H9 (cell line): ENCODE data around the gene ATAD2B. TPM values are rescaled to one million over a fixed set of nuclear protein-coding genes. Genes with fewer than 3 reads are reported as not detected.
A peak's percentile ranks its signal among the peaks of the same experiment; 100 is the strongest.

Experiments
- DNase-seq: peaks from one replicate; pipeline ENCODE4 v3.0.0-alpha.2; 2017
- H2AFZ ChIP-seq: one replicate; pipeline ENCODE4 v1.6.1; 2013; ENCODE audit warnings: mild to moderate bottlenecking, low read length, control low read depth, moderate library complexity
- H2AK5ac ChIP-seq: 2 replicates; pipeline ENCODE4 v1.6.1; 2013; ENCODE audit warnings: low read length, control low read depth, mixed read lengths; ENCODE audit not compliant: insufficient read length
- H2BK120ac ChIP-seq: one replicate; pipeline ENCODE4 v1.6.1; 2013; ENCODE audit warnings: low read depth, mild to moderate bottlenecking, low read length, control low read depth, inconsistent platforms; ENCODE audit not compliant: poor library complexity, severe bottlenecking
- H2BK12ac ChIP-seq: 2 replicates; pipeline ENCODE4 v1.6.1; 2013; ENCODE audit warnings: low read length, control low read depth, mixed read lengths, low read depth; ENCODE audit not compliant: insufficient read length
- H2BK15ac ChIP-seq: 2 replicates; pipeline ENCODE4 v1.6.1; 2013; ENCODE audit warnings: low read depth, low read length, control low read depth
- H2BK20ac ChIP-seq: one replicate; pipeline ENCODE4 v1.6.1; 2013; ENCODE audit warnings: low read depth, mild to moderate bottlenecking, low read length, control low read depth, inconsistent platforms; ENCODE audit not compliant: poor library complexity, severe bottlenecking
- H2BK5ac ChIP-seq: 2 replicates; pipeline ENCODE4 v1.6.1; 2013; ENCODE audit warnings: low read length, control low read depth, mixed read lengths; ENCODE audit not compliant: insufficient read length
- H3K14ac ChIP-seq: 2 replicates; pipeline ENCODE4 v1.6.1; 2013; ENCODE audit warnings: low read length, control low read depth; ENCODE audit not compliant: insufficient read depth
- H3K18ac ChIP-seq: 2 replicates; pipeline ENCODE4 v1.6.1; 2013; ENCODE audit warnings: low read depth, mild to moderate bottlenecking, mixed read lengths, low read length, control low read depth; ENCODE audit not compliant: insufficient read length
- H3K23ac ChIP-seq: 2 replicates; pipeline ENCODE4 v1.6.1; 2013; ENCODE audit warnings: low read length, control low read depth, mixed read lengths, low read depth; ENCODE audit not compliant: insufficient read length
- H3K23me2 ChIP-seq: 2 replicates; pipeline ENCODE4 v1.6.1; 2013; ENCODE audit warnings: low read depth, mild to moderate bottlenecking, mixed read lengths, low read length, control low read depth; ENCODE audit not compliant: insufficient read length, poor library complexity, severe bottlenecking
- H3K27ac ChIP-seq: 2 replicates; pipeline ENCODE4 v1.5.1; 2013; ENCODE audit warnings: low read length, control low read depth, mixed read lengths, low read depth; ENCODE audit not compliant: insufficient read length
- H3K27me3 ChIP-seq: 2 replicates; pipeline ENCODE4 v1.6.1; 2013; ENCODE audit warnings: low read length, control low read depth, inconsistent platforms; ENCODE audit not compliant: insufficient read depth
- H3K4ac ChIP-seq: 2 replicates; pipeline ENCODE4 v1.6.1; 2013; ENCODE audit warnings: low read depth, mild to moderate bottlenecking, control low read depth, inconsistent platforms, low read length, moderate library complexity
- H3K4me1 ChIP-seq: 2 replicates; pipeline ENCODE4 v1.6.1; 2013; ENCODE audit warnings: low read length, control low read depth, inconsistent platforms; ENCODE audit not compliant: insufficient read depth
- H3K4me2 ChIP-seq: 2 replicates; pipeline ENCODE4 v1.6.1; 2013; ENCODE audit warnings: low read length, control low read depth, mixed read lengths; ENCODE audit not compliant: insufficient read length, insufficient read depth
- H3K56ac ChIP-seq: 2 replicates; pipeline ENCODE4 v1.6.1; 2013; ENCODE audit warnings: low read depth, mild to moderate bottlenecking, mixed read lengths, low read length, control low read depth; ENCODE audit not compliant: insufficient read length
- H3K79me1 ChIP-seq: 2 replicates; pipeline ENCODE4 v1.6.1; 2013; ENCODE audit warnings: low read depth, mild to moderate bottlenecking, moderate library complexity, low read length, control low read depth, inconsistent platforms; ENCODE audit not compliant: insufficient read depth, poor library complexity, severe bottlenecking
- H3K79me2 ChIP-seq: 2 replicates; pipeline ENCODE4 v1.6.1; 2013; ENCODE audit warnings: low read length, control low read depth, inconsistent platforms; ENCODE audit not compliant: insufficient read depth
- H3K9ac ChIP-seq: 2 replicates; pipeline ENCODE4 v1.6.1; 2013; ENCODE audit warnings: low read length, control low read depth, mixed read lengths; ENCODE audit not compliant: insufficient read length; ENCODE audit errors: extremely low read depth
- H3K9me3 ChIP-seq: one replicate; pipeline ENCODE4 v1.6.1; 2013; ENCODE audit warnings: low read depth, low read length, inconsistent platforms; ENCODE audit not compliant: control insufficient read depth
- H3T11ph ChIP-seq: one replicate; pipeline ENCODE4 v1.6.1; 2013; ENCODE audit warnings: mild to moderate bottlenecking, low read length, control low read depth, inconsistent platforms
- H4K20me1 ChIP-seq: one replicate; pipeline ENCODE4 v1.6.1; 2013; ENCODE audit not compliant: control insufficient read depth, insufficient read length, insufficient read depth
- H4K5ac ChIP-seq: 2 replicates; pipeline ENCODE4 v1.6.1; 2013; ENCODE audit warnings: low read depth, mild to moderate bottlenecking, mixed read lengths, low read length, control low read depth; ENCODE audit not compliant: insufficient read length
- H4K8ac ChIP-seq: replicated peaks from 2 replicates; pipeline ENCODE4 v1.6.1; 2013; ENCODE audit warnings: low read length, control low read depth, mixed read lengths, low read depth; ENCODE audit not compliant: insufficient read length
- H4K91ac ChIP-seq: 2 replicates; pipeline ENCODE4 v1.6.1; 2013; ENCODE audit warnings: low read depth, mild to moderate bottlenecking, moderate library complexity, mixed read lengths, low read length, control low read depth; ENCODE audit not compliant: insufficient read length
- H3K27ac Mint-ChIP-seq, 3 experiments: 2 replicates in 2 of 3; 3 replicates in 1 of 3; pipeline ENCODE4 v1.8.0; 2020 to 2021; ENCODE audit warnings: mixed read lengths in 3 of 3, mild to moderate bottlenecking in 1 of 3, moderate library complexity in 1 of 3
- H3K27me3 Mint-ChIP-seq: 2 replicates; pipeline ENCODE4 v1.8.0; 2021; ENCODE audit warnings: low read depth, mild to moderate bottlenecking, moderate library complexity, mixed read lengths
- H3K36me3 Mint-ChIP-seq, 3 experiments: 2 replicates in 2 of 3; 3 replicates in 1 of 3; pipeline ENCODE4 v1.8.0; 2020 to 2021; ENCODE audit warnings: low read depth in 3 of 3, mixed read lengths in 3 of 3; ENCODE audit not compliant: insufficient read depth in 1 of 3
- H3K4me1 Mint-ChIP-seq, 2 experiments: 2 replicates each; pipeline ENCODE4 v1.8.0; 2020; ENCODE audit warnings: mixed read lengths in 2 of 2
- H3K4me3 Mint-ChIP-seq, 2 experiments: 2 replicates in 1 of 2; 3 replicates in 1 of 2; pipeline ENCODE4 v1.8.0; 2020 to 2021; ENCODE audit warnings: mild to moderate bottlenecking in 2 of 2, mixed read lengths in 2 of 2, moderate library complexity in 1 of 2
- H3K9me3 Mint-ChIP-seq, 2 experiments: 2 replicates in 1 of 2; 3 replicates in 1 of 2; pipeline ENCODE4 v1.8.0; 2020; ENCODE audit warnings: mild to moderate bottlenecking in 2 of 2, mixed read lengths in 2 of 2, moderate library complexity in 1 of 2
- WGBS: extraction: QIAGEN DNeasy Blood & Tissue Kit; methylation state at CpG from one replicate; pipeline ENCODE4 v1.1.7; 2013; ENCODE audit warnings: missing lambda C conversion rate, low lambda C conversion rate, mixed read lengths; ENCODE audit not compliant: insufficient read length; ENCODE audit errors: extremely low coverage; 5-methylcytosine and 5-hydroxymethylcytosine counted together
- total RNA-seq: library from RNA; stranded (reverse); gene quantifications from 2 replicates; pipeline ENCODE4 v1.2.1, GENCODE V29; 2021
- TF ChIP-seq, protein P1 (sequence below): fragments of 200-600 bp; sonication (generic); conservative IDR thresholded peaks from 3 replicates; pipeline ENCODE4 v1.8.0; 2021; ENCODE audit warnings: antibody characterized with exemption, mild to moderate bottlenecking

Gene ATAD2B
- total RNA-seq, 1 experiment from 2014 or later = 21.4 TPM

DNA sequence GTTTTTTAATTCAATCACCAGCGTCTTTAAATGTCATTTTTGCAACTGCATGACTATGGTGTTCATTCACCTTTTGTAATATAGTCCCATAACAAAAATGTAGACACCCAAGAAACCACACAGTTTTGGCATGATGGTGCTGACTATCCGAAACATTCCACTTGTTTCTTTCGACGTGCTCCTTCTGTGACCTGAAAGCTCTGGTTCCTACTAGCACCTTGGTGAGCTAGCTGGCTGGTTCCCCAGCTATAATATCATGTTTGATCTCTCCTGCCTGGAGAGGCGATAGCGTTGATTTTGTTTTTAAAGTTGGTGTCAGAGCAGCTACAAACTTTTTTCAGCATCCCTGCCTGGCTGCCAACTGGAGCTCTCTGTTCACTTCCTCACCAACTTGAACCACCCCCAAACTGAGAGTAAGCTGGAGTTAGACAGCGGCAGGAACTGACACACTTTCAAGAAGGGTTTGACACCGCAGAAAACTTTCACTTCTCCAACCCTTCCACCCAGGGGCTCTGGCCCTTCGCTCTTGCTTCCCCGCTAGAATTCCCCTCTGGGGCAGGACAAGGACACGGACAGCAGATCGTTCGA lies 1.1 kb downstream of the ATAD2B start:
- H3K27me3 Mint-ChIP-seq = no peaks in the 10 kb centered on the region
- H3K4me1 ChIP-seq = no peaks in the 10 kb centered on the region; the same call in 1 of the 2 replicates
- peaks cover 12% of the 10 kb centered on the region; the same call in 1 of the 2 replicates for H3K79me2 ChIP-seq
- H2AFZ ChIP-seq = no peak overlapping the region
- DNase-seq = no peak
- H3K36me3 Mint-ChIP-seq = peaks cover 0 to 10% (median 3%) of the 10 kb centered on the region in 3 experiments; a peak in 4 of 7 replicates
- no peak overlapping the region for H3K56ac ChIP-seq
- H2BK20ac ChIP-seq = no peak overlapping the region
- no peaks in the 10 kb centered on the region for H3K79me1 ChIP-seq
- H2BK120ac ChIP-seq = no peak overlapping the region
- H2AK5ac ChIP-seq = no peak overlapping the region
- peaks cover 16 to 20% of the 10 kb centered on the region in 2 experiments for H3K4me1 Mint-ChIP-seq
- H3T11ph ChIP-seq = no peak overlapping the region
- H4K5ac ChIP-seq = no peak overlapping the region
- no peaks in the 10 kb centered on the region for H3K9me3 Mint-ChIP-seq
- H2BK15ac ChIP-seq = no peak overlapping the region
- H3K4ac ChIP-seq = no peak overlapping the region
- peak overlapping the region; percentile 69; the same call in 1 of the 2 replicates for H3K14ac ChIP-seq
- no peak overlapping the region for H3K27ac ChIP-seq
- H3K4me2 ChIP-seq = peak overlapping the region; percentile 96
- H2BK5ac ChIP-seq = no peak overlapping the region
- H3K23me2 ChIP-seq = peaks cover 10% of the 10 kb centered on the region
- H2BK12ac ChIP-seq = no peak overlapping the region
- no peak overlapping the region for H4K8ac ChIP-seq
- peak overlapping the region; percentile 96 for H3K9ac ChIP-seq
- peak overlapping the region in 2 of 3 experiments; percentile 97 to 99; a peak in 6 of 7 replicates for H3K27ac Mint-ChIP-seq
- H3K9me3 ChIP-seq = no peaks in the 10 kb centered on the region
- H4K20me1 ChIP-seq = no peaks in the 10 kb centered on the region
- H3K4me3 Mint-ChIP-seq = peak overlapping the region; percentile 96 to 99
- no peak overlapping the region for H3K18ac ChIP-seq
- no peaks in the 10 kb centered on the region for H3K27me3 ChIP-seq
- TF ChIP-seq, protein P1, sequence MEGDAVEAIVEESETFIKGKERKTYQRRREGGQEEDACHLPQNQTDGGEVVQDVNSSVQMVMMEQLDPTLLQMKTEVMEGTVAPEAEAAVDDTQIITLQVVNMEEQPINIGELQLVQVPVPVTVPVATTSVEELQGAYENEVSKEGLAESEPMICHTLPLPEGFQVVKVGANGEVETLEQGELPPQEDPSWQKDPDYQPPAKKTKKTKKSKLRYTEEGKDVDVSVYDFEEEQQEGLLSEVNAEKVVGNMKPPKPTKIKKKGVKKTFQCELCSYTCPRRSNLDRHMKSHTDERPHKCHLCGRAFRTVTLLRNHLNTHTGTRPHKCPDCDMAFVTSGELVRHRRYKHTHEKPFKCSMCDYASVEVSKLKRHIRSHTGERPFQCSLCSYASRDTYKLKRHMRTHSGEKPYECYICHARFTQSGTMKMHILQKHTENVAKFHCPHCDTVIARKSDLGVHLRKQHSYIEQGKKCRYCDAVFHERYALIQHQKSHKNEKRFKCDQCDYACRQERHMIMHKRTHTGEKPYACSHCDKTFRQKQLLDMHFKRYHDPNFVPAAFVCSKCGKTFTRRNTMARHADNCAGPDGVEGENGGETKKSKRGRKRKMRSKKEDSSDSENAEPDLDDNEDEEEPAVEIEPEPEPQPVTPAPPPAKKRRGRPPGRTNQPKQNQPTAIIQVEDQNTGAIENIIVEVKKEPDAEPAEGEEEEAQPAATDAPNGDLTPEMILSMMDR = no peak
- H3K23ac ChIP-seq = no peak overlapping the region
- H4K91ac ChIP-seq = no peak overlapping the region
- no CpG with 5 or more reads among the region's 13 CpGs for WGBS
